Measurements from ENCODE around the gene MYO1E.

DNA sequence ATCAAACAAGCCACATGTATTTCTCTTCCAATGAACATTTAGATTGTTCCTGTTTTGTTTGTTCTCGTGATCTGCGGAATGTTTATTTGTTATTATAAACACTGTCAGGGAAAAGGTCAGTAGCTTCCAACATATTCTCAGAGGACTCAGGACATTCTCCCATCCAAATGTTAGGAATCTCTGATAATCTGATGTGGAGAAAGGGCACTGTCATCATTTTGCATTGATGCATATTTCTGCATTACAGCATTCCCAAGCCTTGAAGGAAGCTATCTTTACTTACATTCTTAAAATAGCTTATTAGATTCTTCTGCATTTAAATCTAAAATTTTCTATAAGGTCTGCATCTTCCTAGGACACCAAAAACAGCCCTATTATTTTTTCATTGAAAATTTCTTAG is 10.3 kb downstream of the MYO1E start:
- TF ChIP-seq ZFX (IDR thresholded peaks at IDR 0.05; ENCODE audit: borderline replicate concordance), result no peak
- TF ChIP-seq, protein P1, sequence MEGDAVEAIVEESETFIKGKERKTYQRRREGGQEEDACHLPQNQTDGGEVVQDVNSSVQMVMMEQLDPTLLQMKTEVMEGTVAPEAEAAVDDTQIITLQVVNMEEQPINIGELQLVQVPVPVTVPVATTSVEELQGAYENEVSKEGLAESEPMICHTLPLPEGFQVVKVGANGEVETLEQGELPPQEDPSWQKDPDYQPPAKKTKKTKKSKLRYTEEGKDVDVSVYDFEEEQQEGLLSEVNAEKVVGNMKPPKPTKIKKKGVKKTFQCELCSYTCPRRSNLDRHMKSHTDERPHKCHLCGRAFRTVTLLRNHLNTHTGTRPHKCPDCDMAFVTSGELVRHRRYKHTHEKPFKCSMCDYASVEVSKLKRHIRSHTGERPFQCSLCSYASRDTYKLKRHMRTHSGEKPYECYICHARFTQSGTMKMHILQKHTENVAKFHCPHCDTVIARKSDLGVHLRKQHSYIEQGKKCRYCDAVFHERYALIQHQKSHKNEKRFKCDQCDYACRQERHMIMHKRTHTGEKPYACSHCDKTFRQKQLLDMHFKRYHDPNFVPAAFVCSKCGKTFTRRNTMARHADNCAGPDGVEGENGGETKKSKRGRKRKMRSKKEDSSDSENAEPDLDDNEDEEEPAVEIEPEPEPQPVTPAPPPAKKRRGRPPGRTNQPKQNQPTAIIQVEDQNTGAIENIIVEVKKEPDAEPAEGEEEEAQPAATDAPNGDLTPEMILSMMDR (IDR thresholded peaks at IDR 0.05), result no peak
